Stimulated activated CD4-positive, alpha-beta T cell treated with anti-CD3 and anti-CD28 coated beads, TNF-alpha, amount 100 ng/mL, for 24 hours (primary cell): Measurements from ENCODE around the gene NCK1.
"Not testable (repeated sequence)": the region's sequence is repeated elsewhere in the genome, so short reads cannot be mapped to it uniquely, and the experiment has no call there.

Experiments used
- DNase-seq, 3 experiments: peaks; one replicate each; pipeline ENCODE4 v3.0.0-alpha.2; 2020; ENCODE audit warnings: low read depth in 3 of 3

The NCK1 gene

DNA sequence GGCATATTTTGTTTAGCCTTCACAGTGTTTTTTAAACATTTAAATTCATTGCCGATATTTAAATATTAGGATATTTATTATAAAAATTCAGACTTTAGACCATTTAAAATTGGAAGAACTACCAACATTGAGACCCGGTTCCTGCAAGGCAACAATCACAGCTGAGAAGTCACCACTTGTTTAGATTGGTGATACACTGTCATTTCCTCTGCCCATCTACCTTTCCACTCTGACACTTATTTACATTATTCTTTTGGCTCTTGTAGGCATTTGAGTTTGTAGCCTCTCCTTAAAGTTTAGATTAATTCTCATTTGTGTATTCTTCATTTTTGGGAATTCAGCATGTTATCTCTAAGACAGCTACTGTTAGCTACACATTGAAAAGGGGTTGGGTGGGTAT, 85.5 kb downstream of the NCK1 start:
- DNase-seq: no peak

DNA sequence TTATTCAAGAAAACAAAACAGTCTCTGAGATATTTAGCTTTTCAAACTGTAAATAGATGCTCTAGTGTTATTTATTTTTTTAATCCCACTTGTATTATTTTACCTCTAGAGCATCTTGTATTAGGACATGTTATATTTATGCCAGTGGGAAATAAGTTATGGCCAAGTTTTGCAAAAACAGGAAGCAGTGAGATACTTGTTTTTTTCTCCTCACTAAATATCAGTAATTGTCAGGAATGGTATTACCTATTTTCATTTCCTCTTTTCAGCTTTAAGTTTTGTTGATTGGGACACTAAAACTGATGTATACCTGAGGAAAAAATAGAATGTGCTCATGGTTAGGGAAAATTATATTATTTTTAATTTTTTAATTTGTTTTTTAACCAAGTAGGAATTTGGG, 87.1 kb downstream of the NCK1 start:
- DNase-seq: no peak

DNA sequence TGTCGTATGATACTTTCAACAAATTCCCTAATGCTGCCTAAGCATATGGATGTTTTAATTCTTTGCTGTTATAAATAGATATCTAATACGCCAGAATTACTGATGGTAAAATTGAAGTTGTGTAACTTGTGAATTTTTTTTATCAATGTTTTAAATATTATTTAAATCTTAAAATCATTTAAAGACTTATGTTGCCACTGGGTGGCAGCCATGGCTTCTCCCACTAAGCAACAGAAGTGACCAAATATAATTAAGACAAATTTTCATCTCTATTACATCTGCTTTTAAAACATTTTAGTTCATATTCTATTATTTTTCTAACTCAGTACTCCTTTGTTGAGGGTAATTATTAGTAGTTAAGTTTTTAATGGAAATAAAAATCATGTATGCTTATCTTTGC, 87.7 kb downstream of the NCK1 start:
- DNase-seq: no peak

DNA sequence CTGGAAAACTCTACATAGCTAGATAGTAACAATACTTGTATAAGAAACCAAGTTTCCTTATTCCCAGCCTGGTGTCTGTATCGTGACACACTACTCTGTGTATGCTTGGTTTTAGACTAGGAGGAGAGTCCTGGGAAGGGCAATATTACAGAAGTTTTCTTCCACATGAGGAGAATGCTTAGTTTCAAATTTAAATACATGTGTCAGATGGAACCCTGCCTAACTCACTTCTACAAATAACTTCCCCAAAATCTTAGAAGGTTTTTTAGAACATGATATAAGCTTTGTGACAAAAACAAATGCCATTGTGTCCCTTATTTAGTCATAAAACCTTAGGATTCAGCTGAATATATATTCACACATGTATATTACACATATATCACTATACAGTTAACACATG, 88.6 kb downstream of the NCK1 start:
- no peak for DNase-seq

DNA sequence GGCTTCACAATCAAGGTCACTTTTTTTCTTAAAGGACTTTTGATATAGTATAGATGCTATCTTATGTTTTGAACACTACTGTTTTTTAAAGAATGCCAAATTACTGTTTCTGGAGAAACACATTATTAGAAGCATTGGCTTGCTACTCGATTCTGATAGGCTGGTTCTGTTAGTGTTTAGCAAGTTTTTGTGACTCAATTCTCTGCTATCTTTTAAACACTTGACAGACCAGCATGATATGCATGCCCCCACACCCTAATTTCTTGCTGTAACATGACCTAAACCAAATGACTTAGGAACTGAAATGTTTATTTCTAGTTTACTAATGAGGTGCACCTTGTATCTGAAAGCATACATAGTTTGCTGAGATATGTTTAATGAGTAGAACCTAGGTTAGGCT, 90.3 kb downstream of the NCK1 start:
- DNase-seq: no peak

DNA sequence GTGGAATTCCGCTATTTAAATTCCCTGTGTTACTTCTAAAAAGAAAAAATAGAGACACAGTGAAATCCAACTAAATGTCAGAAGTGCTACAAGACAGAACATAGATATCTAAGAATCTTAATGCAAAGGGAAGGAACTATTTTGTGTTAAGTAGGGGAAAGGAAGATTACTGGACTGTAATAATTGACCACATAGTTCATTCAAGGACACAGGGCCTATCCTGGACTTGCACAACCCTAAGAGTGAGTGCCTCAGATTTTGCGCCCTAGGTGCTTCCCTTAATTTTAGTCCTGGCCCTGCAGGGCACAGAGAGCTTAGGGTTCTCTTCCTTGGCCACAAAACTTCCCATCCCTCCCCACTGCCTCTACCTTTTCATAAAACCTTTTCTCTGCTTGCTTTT, 92.2 kb downstream of the NCK1 start:
- no peak for DNase-seq

DNA sequence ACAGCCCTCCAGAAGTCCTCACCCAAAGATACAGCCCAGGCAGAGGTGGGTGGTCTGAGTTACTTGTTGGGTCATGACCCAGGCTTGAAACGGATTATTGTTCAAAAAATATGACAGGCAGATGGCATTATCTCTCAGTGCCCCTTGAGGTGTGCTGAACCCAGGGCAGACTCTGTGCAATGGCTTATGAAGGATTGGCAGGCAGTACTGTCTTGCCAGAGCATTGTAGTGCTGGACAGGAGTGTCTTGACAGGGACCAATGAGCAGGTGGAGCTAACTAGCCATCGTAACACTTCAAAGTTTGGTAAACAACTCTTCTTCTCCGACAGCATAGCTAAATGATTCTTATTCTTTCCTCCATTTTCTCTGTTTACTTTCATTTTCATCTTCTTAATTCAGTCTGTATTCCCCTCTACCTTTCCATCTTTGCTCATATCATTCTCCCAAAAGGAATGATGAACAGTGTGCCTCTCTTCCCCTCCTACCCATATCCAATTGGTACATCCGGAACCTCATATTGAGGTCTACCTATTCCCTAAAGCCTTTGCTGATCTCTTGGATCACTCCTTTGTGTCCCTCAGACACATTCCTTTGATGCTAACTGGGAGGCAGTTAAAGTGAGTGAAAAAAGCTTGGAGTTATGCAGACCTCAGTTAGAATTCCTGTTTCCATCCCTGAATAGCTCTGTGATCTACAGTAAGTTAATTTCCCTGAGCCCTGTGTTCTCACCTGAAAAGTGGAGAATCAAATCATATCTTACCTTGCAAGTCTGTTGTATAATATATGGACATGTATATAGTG, 93.2 kb downstream of the NCK1 start:
- no peak for DNase-seq

DNA sequence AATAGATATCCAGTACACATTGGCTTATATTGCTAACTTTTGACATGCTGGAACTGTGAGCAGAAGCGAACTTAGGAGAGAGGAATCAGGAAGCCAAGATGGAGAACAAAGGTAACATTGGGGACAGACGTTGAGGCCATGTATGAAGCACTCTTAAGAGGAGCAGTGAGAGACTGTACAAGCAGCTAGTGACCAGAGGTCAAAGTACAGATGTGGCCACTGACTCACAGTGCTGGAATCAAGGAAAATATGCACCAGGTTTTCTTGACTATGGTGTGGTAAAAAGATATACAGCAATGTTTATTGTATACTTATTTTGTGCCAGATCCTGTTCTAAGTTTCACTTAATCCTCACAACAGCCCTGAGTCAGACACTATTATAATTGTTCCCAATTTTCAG, 93.8 kb downstream of the NCK1 start:
- no peak for DNase-seq

DNA sequence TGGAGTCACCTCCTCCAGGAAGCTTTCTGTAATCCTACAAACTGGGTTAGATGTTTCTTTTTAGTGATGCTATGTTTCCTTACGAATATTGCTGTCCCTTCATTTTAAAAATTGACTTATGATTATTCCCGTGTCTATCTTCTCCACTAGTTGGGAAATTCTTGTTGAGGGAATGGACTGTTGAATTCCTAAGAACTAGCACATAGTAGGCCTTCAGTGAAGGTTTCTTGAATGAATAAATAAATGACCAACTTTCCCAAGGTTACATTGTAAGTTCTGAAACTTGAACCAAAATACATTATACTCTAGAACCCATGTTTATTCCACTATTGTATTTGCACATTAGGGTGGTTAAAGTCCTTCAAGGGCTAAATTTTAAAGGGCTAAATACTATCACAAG, 95.0 kb downstream of the NCK1 start:
- DNase-seq: no peak

DNA sequence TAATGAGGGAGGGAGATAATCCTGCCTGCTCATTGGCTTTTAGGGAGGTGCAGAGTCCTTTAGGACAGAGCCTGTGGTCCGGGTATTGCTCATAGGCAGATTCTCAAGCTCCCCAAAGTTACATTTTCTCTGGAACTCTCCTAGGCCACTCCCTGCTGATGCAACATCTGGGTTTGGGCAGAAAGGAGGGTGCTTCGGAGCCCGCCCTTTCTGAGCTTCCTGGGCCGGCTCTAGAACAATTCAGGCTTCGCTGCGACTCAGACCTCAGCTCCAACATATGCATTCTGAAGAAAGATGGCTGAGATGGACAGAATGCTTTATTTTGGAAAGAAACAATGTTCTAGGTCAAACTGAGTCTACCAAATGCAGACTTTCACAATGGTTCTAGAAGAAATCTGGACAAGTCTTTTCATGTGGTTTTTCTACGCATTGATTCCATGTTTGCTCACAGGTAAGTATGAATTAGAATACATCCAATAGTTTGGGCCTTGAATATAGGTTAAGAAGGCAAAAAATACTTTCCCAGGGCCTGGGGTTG, 95.8 kb downstream of the NCK1 start, which contains the start of gene IL20RB:
Gene IL20RB, plus strand, starts transcription at position 233 of the 538 bp plus-strand sequence. Its CDS starts 131 bp downstream, at position 364.
- no peak for DNase-seq

DNA sequence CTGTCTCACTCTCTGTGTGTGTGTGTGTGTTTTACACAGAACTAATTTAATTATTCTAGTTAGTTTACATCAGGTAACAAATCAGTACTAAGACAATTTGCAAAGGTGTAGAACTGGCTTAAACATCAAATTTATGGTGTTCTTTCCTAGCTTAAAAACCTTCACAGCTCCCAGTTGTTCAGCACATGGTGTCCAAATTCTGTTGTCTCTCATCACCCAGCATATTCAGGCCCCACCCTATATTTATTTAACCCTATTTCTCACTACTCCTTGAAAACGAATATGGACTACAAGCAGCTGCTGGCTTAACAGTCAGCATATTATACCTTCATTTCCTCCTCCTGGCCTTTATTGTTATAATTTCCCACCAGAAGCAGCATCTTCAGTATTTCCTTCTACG, 96.9 kb downstream of the NCK1 start:
- no peak for DNase-seq

DNA sequence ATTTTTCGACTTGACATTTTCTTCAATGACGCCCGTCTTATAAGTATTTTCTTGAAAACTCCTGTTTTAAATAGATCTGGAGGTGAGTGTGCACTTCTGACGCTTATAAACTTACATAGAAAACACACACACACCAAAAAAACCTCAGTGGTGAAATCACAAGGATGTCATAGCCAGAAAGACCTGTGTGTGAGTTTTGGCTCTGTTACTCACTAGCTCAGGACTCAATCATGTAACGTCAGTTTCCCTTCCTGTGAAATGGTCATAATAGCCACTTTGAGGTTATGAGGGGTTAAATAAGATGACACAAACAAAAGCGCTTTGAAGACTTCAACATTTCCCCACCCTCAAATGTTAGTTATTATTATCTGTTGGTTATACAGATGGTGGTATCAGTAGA, 97.6 kb downstream of the NCK1 start:
- no peak for DNase-seq

DNA sequence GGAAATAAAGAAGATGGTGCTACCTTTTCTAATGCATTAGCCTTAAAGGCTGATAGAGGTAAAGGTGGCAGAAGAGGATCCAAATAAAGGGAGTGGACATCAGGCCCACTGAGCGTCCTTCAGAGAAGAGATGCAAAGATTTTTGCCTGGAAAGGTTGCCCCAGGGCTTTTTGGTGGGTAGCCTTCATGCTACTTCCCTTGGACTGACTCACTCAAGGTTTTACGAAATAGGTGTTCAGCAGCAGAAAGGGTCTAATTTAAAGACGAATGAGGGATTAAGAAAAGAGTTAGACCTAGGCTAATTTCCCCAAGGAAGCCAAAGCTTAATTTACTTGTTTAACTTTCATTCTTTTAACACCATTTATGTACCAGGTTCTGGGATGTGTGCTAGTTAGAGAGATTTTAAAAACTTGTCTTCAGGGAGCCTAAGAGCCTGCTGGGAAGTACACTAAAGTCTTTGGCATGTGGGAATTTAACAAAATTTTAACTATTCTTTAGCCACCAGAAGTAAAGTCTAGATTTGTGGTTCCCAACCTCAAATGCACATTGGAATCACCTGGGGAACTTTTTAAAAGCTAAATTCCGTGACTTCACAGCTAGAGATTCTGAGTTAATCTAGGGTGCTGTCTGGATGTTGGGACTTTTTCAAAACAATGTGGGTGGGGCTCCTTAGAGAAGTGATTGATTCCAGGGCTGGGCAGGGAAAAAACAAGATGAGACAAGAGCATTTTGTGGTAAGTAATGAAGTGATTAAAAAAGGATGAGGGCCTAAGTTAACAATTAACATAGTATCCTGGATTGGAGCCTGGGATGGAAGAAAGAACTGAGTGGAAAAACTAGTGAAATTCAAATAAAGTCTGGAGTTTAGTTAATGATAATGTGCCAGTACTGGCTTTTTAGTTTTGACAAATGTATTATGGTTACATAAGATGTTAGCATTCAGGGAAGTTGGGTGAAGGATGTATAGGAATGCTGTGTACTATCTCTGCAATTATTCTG, 99.1 kb downstream of the NCK1 start:
- DNase-seq: no peak

DNA sequence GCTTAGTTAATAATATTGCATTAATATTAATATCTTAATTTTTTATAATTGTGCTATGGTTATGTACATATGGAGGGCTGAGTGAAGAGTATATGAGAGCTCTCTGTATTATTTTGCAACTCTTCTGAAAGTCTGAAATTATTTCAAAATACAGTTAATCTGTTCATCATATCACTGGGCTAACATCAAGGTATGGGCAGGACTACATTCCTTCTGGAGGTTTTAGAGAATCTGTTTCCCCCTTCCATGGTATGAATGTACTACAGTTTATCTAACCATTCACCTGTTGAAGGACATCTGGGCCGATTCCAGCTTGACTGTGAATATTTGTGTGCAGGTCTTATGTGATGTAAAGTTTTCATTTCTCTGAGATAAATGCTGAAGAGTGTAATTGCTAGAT, 100.9 kb downstream of the NCK1 start:
- no peak for DNase-seq

DNA sequence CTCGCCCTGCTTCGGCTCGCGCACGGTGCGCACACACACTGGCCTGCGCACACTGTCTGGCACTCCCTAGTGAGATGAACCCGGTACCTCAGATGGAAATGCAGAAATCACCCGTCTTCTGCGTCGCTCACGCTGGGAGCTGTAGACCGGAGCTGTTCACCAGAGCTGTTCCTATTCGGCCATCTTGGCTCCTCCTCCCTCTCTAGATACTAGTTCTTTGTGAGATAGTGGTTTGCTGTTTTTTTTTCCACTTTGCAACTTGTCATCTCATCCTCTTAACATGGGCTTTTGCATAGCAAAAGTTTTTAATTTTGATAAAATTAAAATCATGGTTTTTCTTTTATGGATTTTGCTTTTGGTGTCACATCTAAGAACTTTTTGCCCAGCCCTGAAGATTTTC, 107.5 kb downstream of the NCK1 start:
- not testable (repeated sequence) for DNase-seq

DNA sequence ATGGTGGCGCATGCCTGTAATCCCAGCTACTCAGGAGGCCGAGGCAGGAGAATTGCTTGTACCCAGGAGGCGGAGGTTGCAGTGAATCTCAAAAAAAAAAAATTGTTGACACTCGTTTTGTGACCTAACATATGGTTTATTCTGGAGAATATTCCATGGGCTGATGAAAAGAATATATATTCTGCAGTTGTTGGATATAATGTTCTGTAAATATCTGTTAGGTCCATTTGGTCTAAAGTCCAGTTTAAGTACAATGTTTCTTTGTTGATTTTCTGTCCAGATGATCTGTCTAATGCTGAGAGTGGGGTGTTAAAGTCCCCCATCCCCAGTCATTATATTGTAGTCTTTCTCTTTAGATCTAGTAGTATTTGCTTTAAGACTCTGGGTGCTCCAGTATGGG, 111.3 kb downstream of the NCK1 start:
- DNase-seq: no peak

DNA sequence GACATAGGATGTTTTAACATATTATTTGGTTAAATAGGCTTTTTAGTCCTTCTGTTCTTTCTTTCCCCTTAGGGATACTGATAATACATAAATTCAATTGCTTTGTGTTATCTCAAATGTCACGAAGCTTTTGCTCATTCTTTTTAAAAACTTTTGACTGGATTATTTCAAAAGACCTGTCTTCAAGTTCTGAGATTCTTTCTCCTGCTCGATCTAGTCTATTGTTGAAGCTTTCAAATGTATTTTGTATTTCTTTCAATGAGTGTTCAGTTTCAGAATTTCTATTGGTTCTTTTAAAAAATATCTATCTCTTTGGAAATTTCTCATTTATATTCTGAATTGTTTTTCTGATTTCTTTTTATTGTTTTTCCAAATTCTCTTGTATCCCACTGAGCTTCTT, 112.7 kb downstream of the NCK1 start:
- DNase-seq: no peak

DNA sequence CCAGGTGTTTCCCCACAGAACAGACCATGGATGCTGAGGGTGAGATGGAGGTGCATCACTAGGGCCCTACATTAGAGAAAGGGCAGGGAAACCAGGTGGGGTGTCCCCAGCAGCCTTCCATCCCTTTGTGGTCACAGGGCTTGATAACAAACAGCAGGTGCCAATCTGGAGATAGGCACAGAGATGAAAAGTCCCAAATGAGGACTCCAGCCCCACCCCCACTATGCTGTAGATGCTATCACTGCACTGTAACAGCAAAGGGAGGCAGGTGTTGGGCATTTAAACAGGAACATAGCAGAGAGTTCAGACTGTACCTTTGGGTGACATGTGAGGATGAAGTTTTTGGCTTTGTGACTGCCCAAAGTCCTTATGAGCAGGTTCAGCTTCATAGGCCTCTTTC, 117.2 kb downstream of the NCK1 start:
- DNase-seq: no peak

DNA sequence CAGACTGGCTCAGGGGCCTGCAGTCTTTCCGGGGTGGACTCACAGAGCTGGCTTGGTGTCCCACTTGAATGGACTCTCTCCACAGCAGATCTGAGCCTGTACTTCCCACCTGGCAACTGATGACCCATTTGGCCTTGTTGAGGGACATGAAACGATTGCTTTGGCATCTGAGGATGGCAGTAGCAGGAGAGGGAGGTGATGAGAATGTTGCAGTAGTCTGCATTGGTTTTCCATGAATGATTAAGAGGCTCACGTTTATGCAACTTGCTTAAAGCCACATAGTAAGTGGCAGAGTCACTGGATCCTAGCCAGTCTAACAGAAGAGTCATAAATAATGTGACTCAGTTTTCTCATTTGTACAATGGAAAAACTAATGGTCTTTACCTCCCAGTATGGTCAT, 117.7 kb downstream of the NCK1 start:
- no peak for DNase-seq

DNA sequence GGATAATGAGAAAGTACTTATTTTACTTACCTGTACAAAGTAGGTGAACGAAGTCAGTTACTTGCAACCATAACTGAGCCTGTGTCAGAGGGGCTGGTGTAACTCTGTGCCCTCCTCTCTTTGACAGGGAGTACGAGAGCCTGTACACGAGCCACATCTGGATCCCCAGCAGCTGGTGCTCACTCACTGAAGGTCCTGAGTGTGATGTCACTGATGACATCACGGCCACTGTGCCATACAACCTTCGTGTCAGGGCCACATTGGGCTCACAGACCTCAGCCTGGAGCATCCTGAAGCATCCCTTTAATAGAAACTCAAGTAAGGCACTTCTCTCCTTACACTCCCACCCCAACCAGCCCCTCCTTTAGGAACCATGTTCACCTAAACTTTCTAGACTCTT, 120.0 kb downstream of the NCK1 start:
- no peak for DNase-seq

DNA sequence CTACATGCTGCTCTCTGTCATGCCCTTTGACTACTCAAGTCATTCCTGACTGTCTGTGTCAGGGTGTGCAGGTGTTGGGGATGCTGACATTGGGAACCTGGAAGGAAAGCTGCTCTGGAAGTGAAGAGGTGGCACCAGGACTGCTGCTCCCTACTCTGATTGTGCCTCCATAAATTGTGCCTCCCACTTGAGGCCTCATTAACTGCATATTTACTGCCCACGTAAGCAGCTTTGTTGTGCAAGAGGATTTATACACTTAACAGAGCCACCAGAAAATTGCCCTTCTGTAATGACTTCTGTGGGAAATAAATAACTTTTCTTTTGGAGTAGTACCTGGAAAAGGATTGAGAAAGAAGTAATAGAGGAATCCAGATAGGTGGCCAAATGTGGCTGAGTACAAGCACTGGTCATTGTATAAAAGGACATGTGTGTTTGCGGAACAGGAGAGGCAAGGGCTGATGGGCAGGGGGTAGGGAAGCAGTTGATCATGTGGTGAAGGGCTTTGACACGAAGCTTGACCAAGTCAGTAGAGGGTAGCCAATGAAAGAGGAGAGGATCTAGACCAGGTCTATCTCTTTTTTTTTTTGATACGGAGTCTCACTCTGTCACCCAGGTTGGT, 120.6 kb downstream of the NCK1 start:
- DNase-seq: no peak

DNA sequence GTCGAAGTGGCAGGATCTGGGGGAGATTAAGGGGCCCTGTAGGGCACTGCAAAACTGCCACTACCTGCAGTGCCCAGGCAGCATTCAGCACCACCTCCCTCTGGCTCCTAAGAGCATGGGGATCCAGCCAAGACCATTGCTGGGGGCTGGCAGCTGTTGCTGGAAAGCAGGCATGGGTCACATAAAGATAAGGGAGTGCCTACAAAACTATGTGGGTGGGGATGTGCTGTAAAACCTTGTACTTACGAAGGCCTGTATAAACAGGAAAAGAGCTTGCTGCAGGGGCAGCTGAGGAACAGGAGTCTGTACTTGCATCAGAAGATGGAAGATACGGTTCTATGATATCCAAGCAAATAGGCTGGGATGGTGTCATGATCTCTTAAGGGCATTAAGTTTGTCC, 122.8 kb downstream of the NCK1 start:
- DNase-seq: no peak
